GM18502 (cell line): ENCODE measurements around the gene LPCAT4.

Source experiments
- ATAC-seq: cut with Tn5 transposase; IDR thresholded peaks from one replicate; pipeline ENCODE4 v1.9.1; 2021; ENCODE audit warnings: mild to moderate bottlenecking; ENCODE audit not compliant: unreplicated experiment, poor library complexity

The LPCAT4 gene

DNA sequence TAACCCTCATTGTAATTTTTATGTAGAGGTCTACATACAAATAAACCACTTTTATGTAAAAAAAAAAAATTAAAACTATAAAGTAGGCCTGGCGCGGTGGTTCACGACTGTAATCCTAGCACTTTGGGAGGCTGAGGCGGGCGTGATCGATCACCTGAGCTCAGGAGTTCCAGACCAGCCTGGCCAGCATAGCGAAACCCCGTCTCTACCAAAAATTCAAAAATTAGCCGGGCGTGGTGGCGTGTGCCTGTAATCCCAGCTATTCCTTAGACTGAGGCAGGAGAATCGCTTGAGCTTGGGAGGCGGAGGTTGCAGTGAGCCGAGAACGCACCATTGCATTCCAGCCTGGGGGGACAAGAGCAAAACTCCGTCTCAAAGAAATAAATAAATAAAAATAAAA is 28.6 kb downstream of the LPCAT4 start:
- no peak for ATAC-seq

DNA sequence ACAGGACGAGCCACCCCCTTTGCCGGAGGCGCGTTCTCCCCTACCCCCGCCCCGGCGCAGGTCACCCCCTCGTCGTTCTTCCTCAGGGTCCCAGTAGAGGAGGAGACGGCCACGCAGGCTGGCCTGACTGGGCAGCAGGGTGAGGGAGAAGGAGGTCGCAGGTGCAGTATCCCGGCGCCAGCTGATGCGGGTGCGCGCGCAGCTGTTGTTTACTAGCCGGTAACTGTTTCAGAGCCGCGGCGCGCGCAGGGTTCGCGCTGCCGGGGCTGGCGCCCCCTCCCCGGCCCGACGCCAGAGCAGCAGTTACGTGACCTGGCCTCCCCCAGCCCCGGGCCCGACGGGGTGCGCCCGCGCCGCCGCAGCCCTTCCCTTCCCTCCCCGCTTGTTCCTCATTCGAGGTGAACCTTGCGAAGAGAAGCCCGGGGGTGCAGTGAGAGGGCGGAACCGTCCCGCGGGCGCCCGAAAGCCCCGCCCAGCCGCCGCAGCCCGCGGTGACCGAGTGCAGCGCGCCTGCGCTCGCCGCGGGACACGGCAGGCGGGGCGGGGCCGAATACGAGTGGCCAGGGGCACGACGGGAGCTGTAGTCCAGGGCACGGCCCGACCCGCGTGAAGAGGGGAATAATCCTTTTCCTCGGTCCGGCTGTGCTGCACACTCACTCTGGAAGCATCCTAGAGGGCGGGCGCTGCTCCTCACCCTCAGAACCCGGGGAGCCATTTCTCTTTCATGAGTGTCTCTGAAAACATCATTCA is 29.3 kb downstream of the LPCAT4 start, which contains the start of gene SLC12A6:
TSS of gene SLC12A6 (minus strand) at position 225 of the 750 bp plus-strand sequence. CDS start 1,101 bp downstream, outside the sequence.
- peak; percentile 69 for ATAC-seq

DNA sequence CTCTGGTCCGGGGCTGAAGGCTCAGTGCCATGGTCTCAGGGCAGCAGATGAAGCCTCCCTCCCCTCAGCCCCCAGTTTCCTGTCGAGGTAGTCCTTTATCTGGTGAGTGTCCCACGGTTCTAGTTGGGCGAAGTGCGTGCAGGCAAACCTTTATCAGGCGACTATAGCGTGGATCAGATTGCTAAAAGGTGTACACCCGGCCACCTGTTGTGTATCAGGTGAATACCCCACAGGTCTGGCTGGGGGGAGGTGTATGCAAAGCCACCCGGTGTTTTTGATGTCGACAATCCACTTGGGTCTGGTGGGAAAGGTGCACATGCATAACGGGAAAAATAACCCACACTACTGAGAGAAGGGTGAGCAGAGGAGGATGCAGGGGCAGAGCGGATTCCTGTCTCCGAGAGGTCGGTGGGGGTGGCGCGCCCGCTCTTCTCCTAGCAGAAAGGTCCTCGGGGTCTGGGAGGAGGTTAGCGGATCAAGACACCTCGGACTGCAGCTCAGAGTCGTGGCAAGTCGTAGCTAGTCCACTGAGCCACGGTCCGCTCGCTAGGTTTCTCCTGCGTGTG is 29.9 kb downstream of the LPCAT4 start:
- peak; percentile 15 for ATAC-seq

DNA sequence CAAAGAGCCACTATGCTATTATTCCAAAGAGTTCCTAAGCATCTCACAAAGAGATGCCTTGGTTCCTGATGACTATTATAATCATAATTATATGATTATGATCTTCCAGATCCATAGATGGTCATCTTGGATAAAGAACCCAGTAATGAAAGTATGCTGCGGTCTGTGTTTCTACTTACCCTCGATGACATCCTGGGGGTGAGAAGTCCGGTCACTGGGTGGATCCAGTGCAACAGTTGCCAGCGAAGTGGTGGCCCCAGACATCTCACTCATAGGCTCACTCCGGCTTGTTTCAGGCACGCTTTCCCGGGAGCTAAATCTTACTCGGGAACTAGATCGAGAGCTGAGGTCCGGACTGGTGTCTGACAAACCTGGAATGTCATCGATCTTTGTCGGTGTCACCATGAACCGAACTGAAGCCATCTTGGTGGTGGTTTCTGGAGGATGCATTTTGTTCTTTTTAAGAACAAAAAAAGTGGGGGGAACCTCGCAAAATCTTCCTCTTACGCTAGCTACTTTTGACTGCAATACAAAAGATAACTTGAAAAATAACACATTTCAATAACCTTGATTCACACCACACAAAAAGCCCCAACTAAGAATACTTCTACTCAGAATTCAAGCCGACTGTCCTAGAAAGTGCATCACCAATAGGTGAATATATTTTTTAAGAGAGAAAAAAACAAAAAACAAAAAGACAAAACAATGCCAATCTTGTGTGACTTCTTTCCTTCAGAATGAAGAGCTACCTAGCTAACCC is 30.6 kb downstream of the LPCAT4 start:
- no peak for ATAC-seq

DNA sequence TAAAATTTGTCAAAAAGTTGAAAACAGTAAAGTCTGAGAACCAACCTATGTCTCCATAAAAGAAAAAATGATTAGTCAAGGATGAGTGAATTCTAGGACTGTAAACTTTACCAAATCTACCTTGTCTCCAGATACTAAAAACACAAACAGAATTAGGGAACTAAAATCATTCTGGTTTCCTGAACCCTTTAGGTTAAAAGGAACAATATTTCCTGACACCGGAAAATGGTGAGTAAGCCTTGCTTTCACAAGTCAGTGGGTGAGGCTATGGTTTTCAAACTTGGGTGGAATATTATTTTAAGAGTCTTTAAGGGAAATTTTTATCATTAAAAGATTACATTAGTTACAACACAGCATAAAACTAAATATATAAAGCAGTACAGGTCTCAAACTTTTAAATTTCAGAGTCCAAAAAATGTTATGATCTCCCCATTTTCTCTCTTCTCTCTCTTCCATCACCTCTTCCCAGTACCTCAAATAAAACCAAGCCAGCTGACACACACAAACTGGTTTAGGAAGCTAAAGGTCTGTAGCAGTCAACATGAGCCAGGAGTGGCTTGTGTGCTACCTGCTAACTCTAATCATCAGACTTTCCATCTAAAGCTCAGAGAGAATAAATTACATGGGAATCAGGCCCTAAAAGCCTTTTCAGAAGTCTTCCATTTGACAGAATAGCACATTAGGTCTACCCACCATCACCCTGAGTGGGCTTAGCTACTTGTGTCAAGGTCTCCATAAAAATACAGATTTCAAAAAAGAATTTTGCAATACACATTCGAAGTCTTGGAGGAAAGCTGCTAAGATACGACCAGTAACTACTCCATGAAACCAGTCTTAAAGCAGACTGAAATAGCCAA is 31.6 kb downstream of the LPCAT4 start:
- ATAC-seq = no peak

DNA sequence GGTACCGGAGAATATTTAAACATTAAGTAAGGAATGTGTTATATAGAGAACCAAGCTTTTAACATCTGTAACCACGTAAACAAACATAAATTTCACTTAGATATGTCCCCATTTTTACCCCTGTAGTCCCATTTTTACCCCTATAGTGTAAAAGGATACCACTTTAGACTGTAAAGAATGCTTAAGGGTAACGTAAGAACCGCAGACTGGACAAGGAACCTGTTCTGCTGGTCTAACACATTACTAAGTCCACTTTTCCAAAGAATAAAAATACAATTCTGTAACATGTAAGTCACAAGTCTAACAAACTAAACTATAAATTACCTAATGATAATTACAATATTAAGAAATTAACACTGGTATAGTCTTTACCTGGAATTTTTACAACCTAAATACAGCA is 32.3 kb downstream of the LPCAT4 start:
- ATAC-seq = no peak

DNA sequence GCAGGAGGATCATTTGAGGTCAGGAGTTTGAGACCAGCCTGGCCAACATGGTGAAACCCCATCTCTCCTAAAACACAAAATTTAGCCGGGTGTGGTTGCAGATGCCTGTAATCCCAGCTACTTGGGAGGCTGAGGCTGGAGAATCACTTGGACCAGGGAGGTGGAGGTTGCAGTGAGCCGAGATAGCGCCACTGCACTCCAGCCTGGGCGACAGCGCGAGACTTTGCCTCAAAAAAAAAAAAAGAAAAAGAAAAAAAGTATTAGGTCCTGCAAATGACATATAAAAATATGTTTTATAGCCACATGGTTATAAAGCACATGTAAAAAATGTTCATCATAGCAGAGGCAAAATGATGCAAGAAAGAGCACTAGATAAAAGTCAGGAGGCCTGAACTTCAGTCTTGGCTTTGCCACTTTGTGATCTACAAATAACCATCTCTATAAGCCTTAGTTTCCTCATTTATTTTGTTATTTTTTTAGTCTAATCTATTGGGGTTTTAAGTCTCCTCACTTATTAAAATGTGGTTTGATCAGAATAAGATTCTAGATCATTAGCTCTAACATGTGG is 34.4 kb downstream of the LPCAT4 start:
- ATAC-seq = no peak

DNA sequence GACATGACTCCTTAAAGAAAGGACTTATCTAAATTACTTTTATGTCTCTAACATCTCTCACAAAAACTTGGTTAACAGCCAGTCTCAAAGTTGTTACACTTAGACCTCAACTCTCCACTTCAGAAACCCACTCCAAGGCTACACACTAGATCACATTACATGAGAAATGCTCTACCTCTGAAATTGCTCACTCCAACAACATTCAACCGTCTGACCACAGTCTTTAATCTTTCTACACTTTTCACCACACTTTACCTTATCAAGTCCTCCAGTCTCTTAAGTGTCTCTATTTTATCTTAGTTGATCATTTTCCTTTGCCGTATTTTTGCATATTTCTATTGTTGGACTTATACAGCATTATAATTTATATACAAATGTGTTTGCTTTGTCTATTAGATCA is 35.2 kb downstream of the LPCAT4 start:
- no peak for ATAC-seq

DNA sequence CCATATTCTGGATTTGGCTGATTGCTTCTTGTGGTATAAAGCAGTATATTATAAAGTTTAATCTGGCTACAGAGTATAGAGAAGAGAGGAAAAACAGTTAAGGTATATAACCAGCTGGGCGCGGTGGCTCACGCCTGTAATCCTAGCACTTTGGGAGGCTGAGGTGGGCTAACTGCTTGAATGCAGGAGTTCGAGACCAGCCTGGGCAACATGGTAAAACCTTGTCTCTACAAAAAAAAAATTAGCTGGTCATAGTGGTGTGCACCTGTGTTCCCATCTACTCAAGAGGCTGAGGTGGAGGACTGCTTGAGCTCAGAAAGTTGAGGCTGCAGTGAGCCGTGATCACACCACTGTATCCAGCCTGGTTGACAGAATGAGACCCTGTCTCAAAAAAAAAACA is 36.7 kb downstream of the LPCAT4 start:
- ATAC-seq = no peak

DNA sequence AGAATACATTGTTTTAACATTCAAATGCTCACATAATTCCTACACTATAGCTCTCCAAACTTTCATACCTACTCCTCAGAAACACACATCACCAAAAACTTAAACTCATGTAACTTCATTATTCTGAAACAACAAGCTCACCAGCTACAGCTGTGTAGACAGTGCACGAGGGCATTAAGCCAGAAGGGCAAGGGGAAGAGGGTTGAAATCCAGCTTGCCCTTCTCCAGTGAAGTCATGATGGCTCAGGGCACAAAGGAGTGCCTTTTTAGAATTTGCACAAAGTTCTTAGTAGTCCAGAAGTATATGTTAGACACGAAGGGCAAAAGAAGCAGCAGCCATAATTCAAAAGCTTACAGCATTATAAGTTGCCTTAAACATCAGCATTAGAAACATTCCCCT is 38.0 kb downstream of the LPCAT4 start:
- ATAC-seq = no peak

DNA sequence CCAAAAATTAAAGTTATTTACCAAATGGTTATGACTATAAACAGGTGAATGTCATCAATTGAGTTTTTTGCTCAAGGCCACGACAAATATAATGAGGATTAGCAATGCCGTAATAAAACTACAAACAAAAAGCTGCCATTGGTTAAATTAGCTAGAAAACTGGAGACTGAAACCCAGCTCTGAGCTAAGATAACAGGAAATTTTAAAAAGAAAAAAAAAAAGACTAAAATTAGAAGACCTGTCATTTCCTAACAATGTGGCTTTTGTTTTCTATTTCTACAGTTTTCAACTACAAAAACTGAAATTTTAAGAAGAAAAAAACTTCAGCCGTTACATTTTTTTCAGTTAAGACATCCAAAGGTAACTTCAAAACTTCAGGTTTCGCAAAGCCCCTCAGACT is 39.1 kb downstream of the LPCAT4 start:
- ATAC-seq = no peak

DNA sequence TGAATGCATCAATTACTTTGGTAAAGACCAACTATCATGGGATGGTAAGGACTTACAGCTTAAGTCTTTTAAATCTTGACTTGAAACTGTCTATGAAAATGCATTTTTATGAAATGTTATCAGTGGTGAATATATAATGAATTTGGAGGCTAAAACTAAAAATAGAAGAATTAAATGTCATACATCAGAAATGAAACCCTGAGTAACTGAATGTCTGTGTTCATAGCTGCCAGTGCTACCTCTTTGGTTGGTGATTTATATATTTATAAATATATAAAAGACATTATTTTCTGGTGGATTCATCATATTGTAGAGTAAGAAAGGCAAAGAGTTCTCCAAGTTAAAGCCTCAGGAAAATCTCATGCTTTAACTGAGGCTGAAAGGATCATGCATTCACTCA is 41.6 kb downstream of the LPCAT4 start:
- ATAC-seq = no peak

DNA sequence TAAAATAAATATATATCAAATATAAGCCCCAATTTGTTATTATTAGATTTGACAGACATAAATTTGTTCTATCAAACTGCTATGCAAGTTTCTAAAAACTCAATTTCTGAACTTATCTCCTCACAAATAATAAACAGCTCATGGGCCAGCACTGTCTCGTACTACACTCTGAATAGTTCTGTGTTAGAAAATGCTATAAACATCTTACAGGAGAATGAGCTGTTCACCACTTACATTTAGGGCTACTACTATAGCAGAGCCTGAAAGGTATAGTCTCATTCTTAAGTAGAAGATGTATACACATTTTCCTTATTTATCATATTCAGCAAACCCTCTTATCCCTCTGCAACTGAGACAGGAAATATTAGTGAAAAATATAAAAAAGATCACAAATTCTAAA is 42.1 kb downstream of the LPCAT4 start:
- ATAC-seq = no peak

DNA sequence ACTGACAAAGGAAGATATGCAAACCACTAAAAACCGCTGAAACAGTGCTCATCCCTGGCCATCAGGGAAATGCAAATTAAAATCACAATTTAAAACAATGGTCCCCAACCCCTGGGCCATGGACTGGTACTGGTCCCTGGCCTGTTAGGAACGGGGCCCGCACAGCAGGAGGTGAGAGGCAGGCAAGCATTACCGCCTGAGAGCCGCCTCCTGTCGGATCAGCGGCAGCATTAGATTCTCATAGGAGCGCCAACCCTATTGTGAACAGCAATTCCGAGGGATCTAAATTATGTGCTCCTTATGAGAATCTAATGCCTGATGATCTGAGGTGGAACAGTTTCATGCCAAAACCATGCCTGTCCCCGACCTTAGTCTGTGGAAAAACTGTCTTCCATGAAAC is 43.8 kb downstream of the LPCAT4 start:
- no peak for ATAC-seq

DNA sequence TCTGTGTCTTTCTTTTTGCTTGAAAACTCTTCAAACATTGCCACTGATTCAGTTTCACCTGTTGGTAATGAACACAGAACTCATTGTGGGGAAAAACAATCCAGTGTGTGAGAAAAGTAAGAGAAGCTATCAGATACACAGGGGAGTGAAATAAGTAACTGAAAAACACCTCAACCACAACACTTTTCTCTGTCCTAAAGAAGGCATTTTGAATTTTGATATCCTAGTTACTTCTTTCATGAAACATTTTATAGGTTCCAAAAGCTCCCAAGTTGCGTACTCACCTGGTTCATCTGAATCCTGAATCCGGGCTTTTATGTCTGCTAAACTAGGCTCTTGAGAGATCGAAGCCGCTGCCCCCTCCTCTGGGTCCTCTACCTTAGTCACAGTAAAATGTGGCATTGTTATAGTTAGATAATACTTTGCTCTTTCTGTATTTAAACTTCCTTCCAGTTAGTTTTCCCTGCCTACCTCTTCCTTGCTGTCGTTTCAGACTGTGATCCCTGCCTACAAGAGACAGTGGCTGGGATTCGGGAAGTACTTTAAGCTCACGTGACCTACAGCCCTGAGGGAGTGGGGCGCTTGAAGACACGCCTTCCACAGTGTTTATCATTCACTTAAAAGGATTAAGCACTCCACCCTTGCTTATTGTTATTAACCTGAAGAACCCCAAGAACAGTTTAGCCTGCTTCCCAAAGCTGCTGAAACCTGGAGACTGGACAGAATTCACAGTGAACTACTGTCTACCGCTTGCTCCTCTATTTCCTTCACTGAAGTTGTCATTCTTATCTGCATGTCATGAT is 48.5 kb downstream of the LPCAT4 start:
- ATAC-seq = peak; percentile 73

DNA sequence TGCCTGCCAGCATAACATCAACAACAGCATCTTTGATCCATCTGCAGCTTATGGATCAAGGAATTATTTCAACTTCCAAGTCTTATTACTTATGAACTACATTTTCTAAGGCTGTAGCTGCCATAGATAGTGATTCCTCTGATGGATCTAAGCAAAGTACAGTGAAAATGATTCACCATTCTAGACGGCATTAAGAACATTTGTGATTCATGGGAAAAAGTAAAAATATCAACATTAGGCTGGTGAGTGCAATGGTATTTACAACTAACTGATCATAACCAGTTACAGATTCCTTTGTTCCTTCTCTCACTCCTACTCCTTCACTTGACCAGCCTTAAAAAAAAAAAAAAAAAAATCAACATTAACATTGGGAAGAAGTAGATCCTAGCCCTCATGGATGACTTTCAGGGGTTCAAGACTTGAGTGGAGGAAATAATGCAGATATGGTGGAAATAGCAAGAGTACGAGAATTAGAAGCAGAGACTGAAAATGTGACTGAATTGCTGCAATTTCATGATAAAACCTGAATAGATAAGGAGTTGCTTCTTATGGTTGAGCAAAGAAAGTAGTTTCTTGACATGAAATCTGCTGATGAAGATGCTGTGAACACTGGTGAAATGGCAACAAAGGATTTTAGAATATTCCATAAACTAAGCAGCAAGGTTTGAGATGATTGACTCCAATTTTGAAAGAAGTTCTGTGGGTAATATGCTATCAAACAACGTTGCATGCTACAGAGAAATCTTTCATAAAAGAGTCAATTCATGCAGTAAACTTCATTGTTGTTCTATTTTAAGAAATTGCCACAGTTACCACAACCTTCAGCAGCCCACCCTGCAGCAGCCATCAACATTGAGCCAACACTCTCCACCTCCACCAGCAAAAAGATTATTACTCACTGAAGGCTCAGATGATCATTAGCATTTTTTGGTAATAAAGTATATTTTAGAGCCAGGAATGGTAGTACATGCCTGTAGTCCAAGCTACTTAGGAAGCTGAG is 52.2 kb downstream of the LPCAT4 start:
- ATAC-seq = no peak

DNA sequence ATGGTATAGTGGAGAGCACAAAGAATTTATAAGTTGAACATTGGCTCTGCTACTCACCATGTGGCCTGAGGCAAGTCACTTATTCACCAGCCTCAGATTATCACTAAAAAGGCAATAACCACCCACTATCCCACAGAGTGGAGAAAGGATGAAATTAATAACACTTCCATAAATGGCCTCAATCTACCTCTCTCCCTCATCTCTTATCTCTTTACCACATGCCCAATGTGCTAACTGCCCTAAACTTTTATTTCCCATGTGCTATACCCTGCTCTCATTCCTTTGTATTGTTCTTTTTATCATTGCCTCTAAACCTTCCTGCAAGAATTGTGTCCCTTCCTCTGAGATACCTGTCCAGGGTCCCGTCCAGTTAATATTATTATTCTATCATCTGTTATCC is 55.4 kb downstream of the LPCAT4 start:
- no peak for ATAC-seq
